Tibial nerve (tissue), 4 donors: ENCODE results near the gene CYTH1.

Experiments
- EP300 ChIP-seq, 2 donors: sonication (generic); formaldehyde crosslinking; IDR thresholded peaks; one replicate each; pipeline ENCODE4 v1.6.1; 2017; ENCODE audit warnings: antibody characterized with exemption in 2 of 2, mild to moderate bottlenecking in 1 of 2
- POLR2A ChIP-seq, 2 donors: fragments of 450-650 bp; IDR thresholded peaks; one replicate each; pipeline ENCODE4 v1.6.1; 2017; ENCODE audit warnings: antibody characterized with exemption in 2 of 2, mild to moderate bottlenecking in 2 of 2, moderate library complexity in 2 of 2
- TF ChIP-seq, protein P1 (sequence below), 5 experiments: fragments of 200-600 bp in 3 of 5; fragments of 450-650 bp in 2 of 5; sonication (generic) in 3 of 5; IDR thresholded peaks; one replicate each; pipeline ENCODE4 v1.5.1; 2016 to 2019; ENCODE audit warnings: antibody characterized with exemption in 5 of 5, mild to moderate bottlenecking in 3 of 5, moderate library complexity in 2 of 5

DNA sequence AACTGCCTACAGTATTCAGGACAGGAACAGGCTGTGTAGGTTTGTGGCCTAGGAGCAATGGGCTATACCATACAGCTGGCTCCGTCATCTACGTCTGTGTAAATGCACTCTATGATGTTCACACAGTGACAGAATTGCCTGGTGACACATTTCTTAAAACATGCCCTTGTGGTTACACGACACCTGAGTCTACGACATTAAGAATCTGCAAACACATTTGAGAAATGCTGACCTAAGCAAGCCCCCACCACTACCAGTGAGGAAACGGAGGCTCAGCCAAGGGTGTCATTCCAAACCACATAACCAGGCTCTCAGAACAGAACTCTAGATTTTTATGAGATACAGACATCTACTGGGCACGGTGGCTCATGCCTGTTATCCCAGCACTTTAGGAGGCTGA is 35.0 kb upstream of the CYTH1 start:
- TF ChIP-seq, protein P1, sequence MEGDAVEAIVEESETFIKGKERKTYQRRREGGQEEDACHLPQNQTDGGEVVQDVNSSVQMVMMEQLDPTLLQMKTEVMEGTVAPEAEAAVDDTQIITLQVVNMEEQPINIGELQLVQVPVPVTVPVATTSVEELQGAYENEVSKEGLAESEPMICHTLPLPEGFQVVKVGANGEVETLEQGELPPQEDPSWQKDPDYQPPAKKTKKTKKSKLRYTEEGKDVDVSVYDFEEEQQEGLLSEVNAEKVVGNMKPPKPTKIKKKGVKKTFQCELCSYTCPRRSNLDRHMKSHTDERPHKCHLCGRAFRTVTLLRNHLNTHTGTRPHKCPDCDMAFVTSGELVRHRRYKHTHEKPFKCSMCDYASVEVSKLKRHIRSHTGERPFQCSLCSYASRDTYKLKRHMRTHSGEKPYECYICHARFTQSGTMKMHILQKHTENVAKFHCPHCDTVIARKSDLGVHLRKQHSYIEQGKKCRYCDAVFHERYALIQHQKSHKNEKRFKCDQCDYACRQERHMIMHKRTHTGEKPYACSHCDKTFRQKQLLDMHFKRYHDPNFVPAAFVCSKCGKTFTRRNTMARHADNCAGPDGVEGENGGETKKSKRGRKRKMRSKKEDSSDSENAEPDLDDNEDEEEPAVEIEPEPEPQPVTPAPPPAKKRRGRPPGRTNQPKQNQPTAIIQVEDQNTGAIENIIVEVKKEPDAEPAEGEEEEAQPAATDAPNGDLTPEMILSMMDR (IDR thresholded peaks at IDR 0.05): no peak
- TF ChIP-seq EP300 (IDR thresholded peaks at IDR 0.05) (no peak), POLR2A (IDR thresholded peaks at IDR 0.05) (no peak)
